Ecto neural progenitor cell (in vitro differentiated cells): Measurements from ENCODE around the gene VSIG10L2.

Experiments used
- DNase-seq: peaks from one replicate; pipeline ENCODE4 v3.0.0-alpha.2; 2018; ENCODE audit warnings: low spot score

VSIG10L2 gene

DNA sequence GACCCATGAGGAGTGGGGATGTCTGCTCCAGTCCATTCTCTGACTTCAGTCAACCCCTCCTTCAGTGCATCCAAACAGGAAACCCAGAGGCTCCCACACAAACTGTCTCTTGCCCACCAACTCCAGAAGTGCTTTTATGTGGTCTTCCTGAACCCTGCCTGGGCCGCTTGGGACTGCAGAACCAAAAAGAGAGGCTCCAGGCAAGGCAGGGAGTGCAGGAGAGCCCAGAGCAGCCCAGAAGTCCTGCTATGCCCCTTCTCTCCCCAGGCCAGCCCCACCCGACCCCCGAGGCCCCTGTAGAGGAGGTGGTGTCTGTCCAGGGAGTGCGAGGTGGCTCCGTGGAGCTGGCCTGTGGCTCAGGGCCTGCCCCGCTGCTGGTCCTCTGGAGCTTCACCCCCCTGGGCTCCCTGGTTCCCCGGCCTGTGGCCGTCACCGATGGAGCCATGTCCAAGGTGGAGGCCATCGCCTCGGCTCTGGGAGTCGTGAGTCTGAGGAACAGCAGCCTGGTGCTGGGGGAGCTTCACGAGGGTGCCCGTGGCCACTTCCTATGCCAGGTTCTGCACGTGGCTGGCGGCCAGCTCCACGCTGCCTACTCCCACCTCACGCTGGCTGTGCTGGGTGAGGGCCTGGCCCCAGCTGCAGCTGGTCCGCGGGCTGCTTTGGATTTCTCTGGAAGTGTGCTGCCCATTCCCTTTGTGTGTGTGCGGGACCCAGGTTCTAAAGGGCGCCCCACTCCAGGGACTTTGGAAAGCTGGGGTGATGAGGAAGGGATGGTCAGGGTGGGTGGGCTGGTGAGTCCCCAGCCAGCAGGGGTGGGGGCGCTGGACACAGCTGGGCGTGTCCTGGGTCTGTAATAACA lies 1.8 kb downstream of the VSIG10L2 start:
- no peak for DNase-seq

DNA sequence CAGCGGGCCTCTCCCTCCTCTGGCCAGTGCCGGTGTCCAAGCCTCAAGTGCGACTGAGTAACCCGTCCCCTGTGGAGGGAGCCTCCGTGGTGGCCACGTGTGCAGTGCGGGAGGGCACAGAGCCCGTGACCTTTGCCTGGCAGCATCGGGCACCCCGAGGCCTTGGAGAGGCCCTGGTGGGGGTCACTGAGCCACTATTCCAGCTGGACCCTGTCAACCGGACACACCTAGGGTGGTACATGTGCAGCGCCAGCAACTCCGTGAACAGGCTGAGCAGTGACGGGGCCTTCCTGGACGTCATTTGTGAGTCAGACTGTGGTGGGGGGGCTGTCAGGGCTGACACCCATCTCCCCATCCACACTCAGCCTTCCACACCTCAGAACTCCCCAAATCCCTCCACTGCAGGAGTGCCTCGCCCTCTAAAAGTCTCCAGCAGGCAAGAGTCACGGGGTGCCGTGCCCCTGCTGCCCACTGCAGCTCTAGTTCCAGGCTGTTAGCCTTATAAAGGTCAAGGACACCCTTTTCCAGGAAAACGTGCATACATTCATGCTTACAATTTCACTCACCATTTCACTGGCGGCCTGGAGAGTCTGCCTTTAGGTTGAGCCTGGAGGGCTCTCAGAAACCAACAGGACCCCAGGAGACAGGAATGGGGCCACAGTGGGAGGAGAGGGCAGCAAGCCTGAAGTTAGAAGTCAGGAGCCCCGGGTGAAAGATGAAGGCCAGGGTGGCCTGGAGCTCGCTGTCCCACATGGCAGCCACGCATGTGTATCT lies 2.6 kb downstream of the VSIG10L2 start:
- DNase-seq: no peak

DNA sequence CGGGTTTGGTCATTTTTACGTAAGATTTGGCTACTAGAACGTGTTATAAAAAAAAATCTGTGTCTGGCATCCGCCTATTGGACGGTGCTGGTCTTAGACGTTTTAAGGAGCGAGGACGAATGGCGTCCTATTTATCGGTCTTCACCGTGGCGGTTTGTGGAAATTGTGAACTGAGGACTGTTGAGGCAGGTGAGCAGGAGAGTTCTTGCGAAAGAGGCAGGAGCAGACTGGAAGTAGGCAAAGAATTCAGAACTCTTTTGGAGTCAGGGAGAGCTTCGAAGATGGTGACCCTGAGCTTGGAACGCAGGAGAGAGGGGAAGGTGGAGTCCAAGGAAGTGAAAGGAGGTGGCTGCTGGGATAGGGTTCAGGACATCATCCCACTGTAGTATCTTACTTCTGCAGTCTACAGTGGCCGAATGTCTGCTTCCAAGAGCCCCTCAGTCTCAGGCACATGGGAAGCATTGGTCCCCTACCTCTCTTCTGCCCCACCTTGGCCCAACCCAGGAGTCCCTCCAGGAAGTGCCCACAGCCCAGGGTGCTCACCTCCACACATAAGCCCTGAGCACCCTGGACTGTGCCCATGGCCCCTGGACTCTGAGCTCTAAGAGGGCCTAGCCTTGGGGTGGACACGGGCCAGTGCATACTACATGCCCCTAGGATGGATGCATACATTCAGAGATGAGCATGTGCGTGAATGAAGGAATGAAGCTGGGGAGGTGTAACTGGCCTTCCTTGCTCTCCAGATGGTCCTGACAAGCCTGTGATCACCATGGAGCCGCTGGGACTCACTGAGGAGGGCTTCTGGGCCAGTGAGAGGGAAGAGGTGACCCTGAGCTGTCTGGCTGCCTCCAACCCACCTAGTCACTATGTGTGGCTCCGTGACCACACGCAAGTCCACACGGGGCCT lies 3.7 kb downstream of the VSIG10L2 start:
- DNase-seq: no peak

DNA sequence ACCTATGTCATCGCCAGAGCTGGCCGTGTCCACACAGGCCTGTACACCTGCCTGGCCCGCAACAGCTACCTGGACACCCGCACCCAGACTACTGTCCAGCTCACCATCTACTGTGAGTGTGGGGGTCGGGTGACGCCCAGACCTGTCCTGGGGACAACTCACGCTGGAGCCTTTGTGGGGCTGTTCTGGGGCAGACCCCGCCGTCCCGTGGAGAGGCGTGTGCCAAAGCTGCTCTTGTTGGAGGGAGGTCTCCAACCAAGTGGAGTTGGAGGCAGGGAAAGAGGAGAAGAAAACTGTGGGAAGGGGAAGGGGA lies 4.3 kb downstream of the VSIG10L2 start:
- DNase-seq: no peak

DNA sequence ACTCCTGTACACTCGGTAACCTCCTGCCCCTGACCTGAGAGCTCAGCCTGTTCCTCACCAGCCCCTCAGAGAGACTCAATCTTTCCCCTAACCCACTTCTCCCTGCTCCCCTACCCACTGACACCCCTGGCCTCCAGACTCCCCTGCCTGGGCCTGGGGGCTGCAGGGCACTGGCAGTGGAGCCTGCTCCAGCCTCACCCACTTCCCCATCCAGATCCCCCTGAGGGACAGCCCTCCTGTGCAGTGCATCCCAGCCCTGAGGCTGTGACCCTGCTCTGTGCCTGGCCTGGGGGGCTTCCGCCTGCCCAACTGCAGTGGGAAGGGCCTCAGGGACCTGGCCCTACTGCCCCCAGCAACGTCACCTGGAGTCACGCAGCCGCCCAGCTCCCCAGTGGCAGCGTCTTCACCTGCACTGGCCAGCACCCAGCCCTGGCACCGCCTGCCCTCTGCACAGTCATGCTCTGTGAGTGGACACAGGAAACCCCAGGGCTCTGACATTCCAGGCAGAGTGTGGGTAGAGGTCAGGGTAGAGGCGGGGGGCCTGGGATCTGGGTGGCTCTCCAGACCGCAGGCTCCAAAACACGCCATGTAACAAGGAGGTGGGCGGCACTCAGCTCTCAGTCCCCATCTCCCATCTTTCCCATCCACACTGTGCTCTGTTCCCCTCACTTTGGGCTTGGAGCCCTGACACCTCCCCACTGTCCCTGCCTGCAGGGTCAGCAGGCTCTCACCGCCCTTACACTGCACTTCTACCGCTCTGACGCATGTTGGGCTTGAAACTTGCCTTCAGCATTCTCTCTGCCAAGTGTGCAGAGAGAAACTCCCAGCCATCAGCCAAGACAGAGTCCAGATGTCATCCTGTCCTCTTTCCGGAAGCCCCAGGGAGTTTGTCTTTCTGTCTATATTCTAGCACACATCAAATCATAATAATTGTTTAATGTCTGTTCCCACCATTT lies 5.1 kb downstream of the VSIG10L2 start:
- no peak for DNase-seq

DNA sequence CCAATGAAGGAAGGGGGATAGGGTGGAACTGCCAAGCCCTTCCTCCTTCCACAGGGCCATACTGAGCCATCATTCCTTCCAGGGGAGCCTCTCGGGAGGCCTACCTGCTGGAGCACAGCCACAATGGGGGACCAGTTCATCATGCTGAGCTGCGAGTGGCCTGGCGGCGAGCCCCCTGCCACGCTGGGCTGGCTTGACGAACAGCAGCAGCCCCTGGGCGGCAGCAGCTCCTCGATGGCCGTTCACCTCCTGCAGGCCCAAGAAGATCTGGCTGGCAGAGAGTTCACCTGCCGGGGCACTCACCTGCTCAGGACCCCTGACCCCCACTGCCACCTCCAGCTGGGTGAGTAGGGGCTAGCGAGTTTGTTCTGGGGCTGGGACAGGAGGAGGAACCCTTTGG lies 5.9 kb downstream of the VSIG10L2 start:
- DNase-seq: no peak

DNA sequence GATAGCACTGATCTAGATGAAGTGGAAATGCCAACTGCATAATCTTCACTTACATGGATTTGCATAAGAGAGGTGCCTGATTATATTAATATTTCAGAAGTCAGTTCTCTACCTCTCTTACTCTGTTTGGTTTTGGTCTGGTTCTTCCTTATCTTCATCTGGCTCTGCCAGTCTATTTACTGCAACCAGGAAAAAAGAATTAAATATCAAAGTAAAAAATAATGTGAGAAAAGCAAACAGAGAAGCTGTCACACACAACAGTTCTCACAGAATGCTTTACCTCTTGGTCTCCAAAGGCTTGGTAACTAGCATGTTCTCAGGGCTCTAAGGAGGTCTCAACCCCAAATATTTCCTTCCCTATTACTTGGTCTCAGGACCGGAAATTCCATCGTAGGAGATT lies 6.7 kb downstream of the VSIG10L2 start:
- no peak for DNase-seq

DNA sequence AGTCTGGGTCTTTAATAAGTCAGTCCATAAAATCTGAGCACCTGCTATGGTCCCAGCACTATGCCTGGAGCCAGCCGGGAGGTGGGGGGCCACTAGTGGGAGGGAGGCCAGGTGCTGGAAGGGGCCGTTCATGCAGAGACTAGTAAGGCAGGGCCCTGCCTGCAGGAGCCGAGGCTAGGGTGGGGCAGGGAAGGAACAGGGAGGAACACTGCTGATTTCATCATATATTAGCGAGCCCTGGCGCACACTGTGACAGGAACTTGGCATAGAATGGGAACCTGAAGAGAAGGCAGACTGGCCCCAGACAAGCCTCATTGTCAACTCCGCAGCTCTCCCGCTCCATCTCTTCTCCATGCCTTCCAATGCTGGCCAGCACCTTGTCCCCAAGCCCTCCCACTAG lies 7.1 kb downstream of the VSIG10L2 start:
- DNase-seq: no peak

DNA sequence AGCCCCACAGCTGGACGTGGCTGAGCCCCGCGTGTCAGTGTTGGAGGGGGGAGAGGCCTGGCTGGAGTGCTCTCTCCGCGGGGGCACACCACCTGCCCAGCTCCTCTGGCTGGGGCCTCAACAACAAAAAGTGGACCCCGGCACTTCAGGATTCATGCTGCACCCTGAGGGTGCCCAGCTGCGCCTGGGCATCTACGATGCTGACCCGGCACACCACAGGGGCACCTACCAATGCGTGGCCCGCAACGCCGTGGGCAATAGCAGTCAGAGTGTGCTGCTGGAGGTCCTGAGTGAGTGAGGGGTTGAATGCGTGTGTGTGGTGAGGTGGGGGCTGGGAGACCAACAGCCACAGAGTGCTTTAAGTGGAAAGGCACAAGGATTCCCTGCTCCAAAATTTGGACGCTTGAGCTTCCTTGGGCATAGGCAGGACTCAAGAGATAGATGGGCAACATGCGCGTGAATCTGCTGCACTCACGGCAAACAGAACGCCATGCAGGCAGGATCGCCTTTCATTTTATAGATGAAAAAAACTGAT lies 7.6 kb downstream of the VSIG10L2 start:
- no peak for DNase-seq

DNA sequence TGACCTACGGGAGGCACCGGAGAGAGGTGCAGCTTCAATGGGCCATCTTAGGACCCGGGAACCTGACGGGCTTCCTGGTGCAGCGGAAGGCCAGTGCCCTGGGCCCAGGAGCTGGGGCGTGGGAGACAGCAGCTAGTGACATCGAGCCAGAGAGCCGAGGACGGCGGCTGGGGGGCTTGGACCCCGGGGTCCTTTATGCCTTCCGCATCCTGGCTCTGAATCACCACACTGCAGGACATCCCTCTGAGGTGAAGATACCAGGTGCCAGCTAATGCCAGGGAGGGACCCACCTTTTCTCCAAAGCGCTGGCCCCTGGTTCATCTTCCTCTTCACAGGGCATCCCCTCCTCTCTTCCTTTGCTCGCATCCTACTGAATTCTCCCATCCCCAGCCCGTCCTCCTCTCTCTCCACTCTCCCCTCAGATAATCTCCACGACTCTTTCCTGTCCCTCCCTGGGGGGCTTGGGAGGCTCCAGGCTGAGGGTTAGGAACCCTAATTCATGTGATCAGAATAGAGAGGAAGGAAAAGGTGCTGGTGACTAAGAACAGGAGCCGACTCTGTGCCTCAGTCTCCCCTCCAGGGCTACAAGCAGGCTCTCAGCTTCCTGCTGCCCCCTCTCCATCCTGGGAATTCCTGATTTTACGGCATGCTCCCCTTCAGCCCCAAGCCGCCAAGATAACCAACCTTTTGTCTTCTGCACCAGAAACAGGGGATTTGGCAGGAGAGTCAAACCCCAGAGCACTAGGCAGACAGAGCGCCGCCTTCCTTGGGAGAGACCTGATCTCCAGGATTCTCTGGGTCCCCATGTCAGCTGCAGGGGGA lies 8.5 kb downstream of the VSIG10L2 start:
- no peak for DNase-seq

DNA sequence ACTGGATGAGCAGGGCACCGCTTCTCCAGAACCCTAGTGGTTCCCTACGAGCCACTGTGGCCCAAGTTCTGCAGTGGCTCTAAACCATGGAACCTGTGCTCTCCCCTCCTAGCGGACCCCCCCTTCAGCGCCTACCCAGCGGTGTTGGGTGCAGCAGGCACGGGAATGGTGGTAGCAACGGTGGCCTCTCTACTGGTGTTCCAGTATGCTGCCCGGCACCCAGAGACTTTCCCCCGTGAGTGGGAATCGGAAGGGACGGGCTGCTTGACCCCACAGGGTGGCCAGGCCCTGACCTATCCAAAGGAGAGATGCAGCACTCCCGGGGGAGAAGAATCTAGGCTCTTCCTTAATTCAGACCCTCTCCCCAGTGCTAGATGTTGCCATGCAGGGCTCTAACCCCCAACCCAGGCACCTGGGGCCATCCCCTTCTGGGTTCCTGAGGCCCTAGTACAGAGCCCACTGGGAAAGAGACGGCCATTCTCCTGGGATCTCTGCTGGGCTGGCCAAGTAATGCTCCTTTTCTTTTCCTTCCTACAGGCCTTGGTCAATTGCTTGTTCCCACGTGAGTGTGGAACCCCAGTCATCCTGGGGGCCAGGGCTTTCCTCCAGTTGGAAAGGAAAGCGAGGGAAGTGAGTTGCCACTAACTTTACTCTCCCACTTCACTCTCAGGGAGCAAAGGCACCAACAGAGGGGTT lies 9.2 kb downstream of the VSIG10L2 start:
- DNase-seq: no peak

DNA sequence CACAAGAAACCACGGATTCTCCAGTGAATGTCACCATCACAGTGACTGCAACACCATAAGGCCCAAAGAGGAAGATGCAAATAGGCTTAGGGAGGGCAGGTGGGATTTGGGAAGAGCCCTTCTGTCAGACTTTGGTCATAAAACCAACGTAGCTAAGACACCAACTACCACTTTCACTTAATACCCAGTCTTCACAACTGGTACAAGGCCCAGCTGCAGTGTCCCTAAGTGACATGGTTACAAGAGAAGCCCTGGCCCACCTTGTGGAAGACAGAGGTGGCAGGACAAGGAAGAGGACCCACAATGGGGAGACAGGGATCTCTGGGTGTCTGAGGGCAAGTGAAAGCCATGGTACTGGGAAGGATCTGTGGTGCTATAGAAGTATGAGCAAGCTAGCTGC lies 10.0 kb downstream of the VSIG10L2 start:
- DNase-seq: no peak

DNA sequence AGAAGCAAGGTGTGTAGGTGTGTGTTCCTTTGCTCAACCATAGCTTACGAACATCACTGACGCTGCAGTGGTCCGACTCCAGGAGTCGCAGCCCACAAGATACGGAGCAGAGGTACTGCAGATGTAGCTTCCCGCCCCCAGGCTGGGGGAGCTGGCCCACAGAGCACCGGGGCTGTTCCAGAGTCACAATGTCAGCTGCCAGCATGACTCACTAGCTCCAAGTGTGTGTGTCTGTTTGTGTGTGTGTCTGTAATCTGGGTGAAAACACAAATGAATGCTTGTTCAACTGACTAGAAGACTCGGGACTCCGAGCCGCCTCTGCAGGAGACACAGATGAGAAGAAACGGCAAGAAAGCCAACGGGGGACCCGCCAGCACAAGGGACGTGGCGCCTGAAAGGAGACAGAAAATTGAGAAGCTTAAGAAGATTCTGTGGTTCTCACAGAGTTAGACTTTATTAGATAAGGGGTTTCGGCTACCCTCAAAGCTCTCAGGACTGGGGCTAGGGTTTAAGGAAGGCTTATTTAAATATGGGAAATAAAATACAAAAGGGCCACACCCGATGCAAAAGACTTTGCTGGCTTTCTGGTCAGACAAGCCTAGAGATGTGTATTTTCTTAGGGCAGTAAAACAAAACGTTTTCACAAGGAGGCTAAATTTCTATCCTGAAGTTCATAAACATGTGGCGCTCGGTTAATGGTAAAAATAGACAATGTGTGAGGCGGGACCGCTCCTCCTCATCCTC lies 10.7 kb downstream of the VSIG10L2 start:
- no peak for DNase-seq

DNA sequence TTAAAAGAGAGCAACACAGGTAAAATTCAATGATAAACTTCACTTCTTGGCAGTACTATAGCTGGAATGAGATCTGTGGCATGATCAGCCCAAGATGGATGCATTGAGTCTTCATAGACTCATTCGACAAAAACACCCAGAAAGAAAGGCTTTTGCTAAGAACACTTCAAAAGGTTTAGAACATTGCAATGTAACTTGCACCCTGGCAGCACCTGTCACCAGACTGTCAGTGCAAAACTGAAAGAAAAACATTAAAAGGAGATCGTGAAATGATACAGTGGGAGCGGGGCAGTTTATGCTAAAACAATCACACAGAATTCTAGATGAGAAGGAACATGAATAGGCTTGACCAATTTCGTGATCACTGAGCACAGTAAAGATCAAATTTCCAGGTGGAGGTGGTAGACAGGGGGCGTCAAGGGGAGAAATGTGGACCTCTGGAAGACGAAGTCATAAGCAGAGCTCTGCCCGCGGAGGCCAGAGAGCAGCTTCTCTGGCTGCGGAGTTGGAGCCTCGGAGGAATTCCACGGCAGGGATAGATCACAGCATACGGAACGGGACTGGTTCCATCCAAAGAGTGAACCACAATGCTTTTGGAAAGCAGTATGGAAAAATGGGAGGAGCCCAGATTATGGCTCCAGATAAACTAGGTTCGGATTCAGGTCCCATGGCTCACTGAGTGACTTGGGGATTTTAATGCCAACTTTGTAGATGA lies 11.9 kb downstream of the VSIG10L2 start:
- no peak for DNase-seq

DNA sequence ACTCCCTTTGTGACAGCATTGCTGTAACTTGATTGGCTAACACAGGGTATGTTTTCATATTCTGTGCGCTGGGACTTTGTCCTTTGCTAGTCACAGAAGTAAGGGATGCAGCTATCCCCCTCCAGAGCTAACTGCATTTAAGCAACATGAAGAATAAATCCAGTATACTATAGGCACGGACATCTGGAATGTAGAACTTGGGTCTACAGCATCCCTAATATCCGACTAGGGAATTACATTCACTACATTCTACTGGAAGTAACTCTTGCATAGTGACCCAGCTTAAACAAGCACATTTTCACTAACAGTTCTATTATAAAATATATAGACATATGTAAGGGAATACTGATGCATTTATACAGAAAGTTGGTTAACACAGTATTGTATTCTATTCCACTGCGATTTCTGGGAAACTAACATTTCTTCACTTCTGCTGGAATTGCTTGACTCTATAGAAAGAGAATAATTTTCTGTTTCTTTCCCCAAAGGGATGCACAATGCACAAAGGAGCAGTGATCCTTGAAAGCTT lies 13.1 kb downstream of the VSIG10L2 start:
- DNase-seq: no peak

DNA sequence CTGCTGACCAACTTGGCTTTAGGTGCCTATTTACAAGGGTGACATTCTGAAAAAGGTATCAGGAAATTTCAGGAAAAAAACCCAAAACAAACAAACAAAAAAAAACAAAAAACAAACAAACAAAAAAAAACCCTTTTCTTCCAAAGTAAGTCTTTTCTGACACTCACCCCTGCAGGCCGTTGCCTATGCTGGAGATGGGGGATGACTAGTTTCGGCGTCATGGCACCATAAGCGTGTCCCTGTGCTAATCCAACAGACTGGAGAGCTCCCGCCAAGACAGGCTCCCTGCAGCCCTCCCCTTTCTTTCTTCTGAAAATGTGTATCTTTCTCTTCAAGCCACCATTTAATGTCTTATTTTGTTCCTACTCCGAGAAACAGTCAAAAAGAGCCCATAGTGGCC lies 13.7 kb downstream of the VSIG10L2 start:
- no peak for DNase-seq

DNA sequence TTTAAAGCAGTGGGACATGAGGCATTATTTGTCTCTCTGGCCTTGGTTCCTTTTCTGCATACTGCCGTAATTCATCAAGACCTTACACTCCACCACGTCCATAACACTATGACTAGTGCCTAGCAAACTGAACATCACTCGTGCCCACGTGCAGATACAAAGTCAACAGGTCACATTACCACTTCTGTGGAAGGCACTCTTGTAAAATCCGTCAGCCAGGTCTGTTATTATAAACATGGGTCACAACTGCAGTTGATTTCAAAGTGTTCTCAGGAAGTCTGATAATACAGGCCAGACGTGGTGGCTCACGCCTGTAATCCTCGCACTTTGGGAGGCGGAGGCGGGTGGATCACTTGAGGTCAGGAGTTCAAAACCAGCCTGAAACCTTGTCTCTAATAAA lies 14.1 kb downstream of the VSIG10L2 start:
- no peak for DNase-seq

DNA sequence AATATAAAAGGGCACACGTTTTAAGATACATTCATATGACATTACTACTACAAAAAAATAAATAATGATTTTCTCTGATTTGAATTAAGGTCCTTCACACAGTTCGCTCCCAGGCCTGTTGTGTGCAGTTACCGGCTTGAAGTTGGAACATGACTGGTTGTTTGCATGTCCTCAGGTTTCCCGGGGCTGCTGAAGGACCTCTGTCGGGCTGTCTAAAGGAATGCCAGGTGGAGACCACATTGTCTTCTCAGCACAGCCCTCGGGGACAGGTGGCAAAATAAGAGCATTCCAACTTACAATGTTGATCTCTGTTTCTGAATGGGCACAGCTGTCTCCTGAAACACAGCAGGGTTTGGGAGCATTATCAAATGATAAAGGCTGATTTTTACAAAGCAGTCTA lies 14.9 kb downstream of the VSIG10L2 start:
- no peak for DNase-seq
